Measurements from ENCODE around the gene ANKRD24. TPM values are rescaled to one million over a fixed set of nuclear protein-coding genes. Genes with fewer than 3 reads are reported as not detected.

Gene ANKRD24
- total RNA-seq, 4 donors from 2014 or later = 0.54 to 1.2 (median 0.77) TPM

- no peak for TF ChIP-seq POLR2A (IDR thresholded peaks at IDR 0.05)
- TF ChIP-seq, protein P1, sequence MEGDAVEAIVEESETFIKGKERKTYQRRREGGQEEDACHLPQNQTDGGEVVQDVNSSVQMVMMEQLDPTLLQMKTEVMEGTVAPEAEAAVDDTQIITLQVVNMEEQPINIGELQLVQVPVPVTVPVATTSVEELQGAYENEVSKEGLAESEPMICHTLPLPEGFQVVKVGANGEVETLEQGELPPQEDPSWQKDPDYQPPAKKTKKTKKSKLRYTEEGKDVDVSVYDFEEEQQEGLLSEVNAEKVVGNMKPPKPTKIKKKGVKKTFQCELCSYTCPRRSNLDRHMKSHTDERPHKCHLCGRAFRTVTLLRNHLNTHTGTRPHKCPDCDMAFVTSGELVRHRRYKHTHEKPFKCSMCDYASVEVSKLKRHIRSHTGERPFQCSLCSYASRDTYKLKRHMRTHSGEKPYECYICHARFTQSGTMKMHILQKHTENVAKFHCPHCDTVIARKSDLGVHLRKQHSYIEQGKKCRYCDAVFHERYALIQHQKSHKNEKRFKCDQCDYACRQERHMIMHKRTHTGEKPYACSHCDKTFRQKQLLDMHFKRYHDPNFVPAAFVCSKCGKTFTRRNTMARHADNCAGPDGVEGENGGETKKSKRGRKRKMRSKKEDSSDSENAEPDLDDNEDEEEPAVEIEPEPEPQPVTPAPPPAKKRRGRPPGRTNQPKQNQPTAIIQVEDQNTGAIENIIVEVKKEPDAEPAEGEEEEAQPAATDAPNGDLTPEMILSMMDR (IDR thresholded peaks at IDR 0.05) = no peak
- Histone ChIP-seq H3K36me3 (peaks cover 0 to 3% of the 10 kb centered on the region in 2 donors), H3K27me3 (no peaks in the 10 kb centered on the region), H3K27ac (no peak overlapping the region), H3K4me1 (peaks cover 0 to 5% of the 10 kb centered on the region in 2 donors), H3K9me3 (no peaks in the 10 kb centered on the region), H3K4me3 (replicated peaks in 1 of 3) (no peak overlapping the region)
- intact Hi-C loops (cut with DNase I) = no loop called here
- WGBS, 2 donors = 42 to 64% methylated on average over 8 of the region's 11 CpGs
- no peak for DNase-seq
These were observed 8.8 kb upstream of the ANKRD24 start for GRCh38 chr19:4173479-4174212.

GRCh38 chr19:4174213-4174894 is 8.1 kb upstream of the ANKRD24 start:
- Histone ChIP-seq H3K36me3 (peaks cover 0 to 3% of the 10 kb centered on the region in 2 donors), H3K4me1 (peaks cover 0 to 5% of the 10 kb centered on the region in 2 donors), H3K9me3 (no peaks in the 10 kb centered on the region), H3K4me3 (replicated peaks in 1 of 3) (no peak overlapping the region), H3K27ac (no peak overlapping the region), H3K27me3 (no peaks in the 10 kb centered on the region)
- intact Hi-C loops (cut with DNase I) = no loop called here
- TF ChIP-seq POLR2A (IDR thresholded peaks at IDR 0.05) = no peak
- TF ChIP-seq, protein P1 (IDR thresholded peaks at IDR 0.05) = no peak
- DNase-seq = no peak
- 74 to 83% methylated on average over 5 to 11 of the region's 21 CpGs for WGBS, 2 donors

DNA sequence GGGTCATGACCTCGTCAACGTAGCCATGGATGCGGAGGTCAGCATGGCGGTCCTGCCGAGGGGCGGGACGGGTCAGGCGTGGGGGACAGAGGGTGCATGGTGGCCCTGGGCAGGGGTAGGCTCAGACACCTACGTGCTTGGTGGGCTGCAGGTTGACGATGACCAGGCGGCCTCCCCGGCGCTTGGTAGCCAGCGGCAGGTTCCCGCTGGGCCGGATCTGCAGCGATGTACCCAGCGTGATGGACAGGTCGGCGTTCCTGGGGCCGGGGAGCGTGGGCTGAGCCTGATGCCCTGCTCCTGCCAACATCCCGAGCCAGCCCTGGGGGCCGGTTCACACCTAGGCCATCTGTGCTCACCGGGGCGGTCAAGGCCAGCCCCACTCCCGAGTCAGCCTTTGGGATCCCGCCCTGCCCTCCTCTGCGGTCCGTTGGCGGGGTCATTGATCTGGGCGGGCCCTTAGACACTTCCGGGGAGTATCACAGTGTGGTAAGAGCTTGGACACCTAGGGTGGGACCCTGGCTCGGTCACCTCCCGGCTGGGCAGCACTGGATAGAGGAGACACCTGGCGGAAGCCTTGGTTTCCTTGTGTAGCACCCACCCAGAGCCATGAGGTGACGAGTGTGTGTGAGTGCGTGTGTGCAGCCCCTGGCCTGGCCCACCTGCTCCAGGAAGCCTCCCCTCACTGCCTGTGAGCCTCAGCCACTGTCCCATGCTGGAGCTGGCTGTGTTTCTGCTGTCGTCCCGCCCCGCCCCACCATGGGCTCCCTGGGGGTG is 7.4 kb upstream of the ANKRD24 start:
- TF ChIP-seq, protein P1 (IDR thresholded peaks at IDR 0.05) = no peak
- TF ChIP-seq POLR2A (IDR thresholded peaks at IDR 0.05) = no peak
- H3K36me3 ChIP-seq = peaks cover 0 to 3% of the 10 kb centered on the region in 2 donors
- H3K4me1 ChIP-seq = peaks cover 0 to 5% of the 10 kb centered on the region in 2 donors
- DNase-seq = no peak
- H3K4me3 ChIP-seq (replicated peaks in 1 of 3) = no peak overlapping the region
- WGBS, 2 donors = 86 to 93% methylated on average over 16 to 26 of the region's 41 CpGs
- no peaks in the 10 kb centered on the region for H3K9me3 ChIP-seq
- H3K27me3 ChIP-seq = no peaks in the 10 kb centered on the region
- intact Hi-C loops (cut with DNase I) = no loop called here
- H3K27ac ChIP-seq = no peak overlapping the region

- intact Hi-C loops (cut with DNase I) = no loop called here
- WGBS, 2 donors = 85% methylated on average over 6 of the region's 12 CpGs; no CpG with 5 or more reads in 1 of the 2 donors
- Histone ChIP-seq H3K9me3 (no peaks in the 10 kb centered on the region), H3K36me3 (peaks cover 0 to 3% of the 10 kb centered on the region in 2 donors), H3K27ac (no peak overlapping the region), H3K27me3 (no peaks in the 10 kb centered on the region), H3K4me3 (replicated peaks in 1 of 3) (no peak overlapping the region), H3K4me1 (peaks cover 0 to 5% of the 10 kb centered on the region in 2 donors)
- no peak for TF ChIP-seq POLR2A (IDR thresholded peaks at IDR 0.05)
- TF ChIP-seq, protein P1 (IDR thresholded peaks at IDR 0.05) = no peak
- DNase-seq = no peak
These were observed 6.9 kb upstream of the ANKRD24 start for GRCh38 chr19:4175669-4175931.

Data from thyroid gland (tissue), 4 donors.